ENCODE data around the gene DPP10.

The DPP10 gene

GRCh38 chr2:115484983-115485382, 1042.5 kb downstream of the DPP10 start:
- DNase-seq, result no peak

- DNase-seq, result no peak
Observed at GRCh38 chr2:115491186-115491793, 1048.8 kb downstream of the DPP10 start.

- DNase-seq, result no peak
Observed at GRCh38 chr2:115505331-115505730, 1062.9 kb downstream of the DPP10 start.

- DNase-seq, result no peak
Observed at GRCh38 chr2:115520727-115521126, 1078.3 kb downstream of the DPP10 start.

GRCh38 chr2:115524452-115524851, 1082.0 kb downstream of the DPP10 start:
- no peak for DNase-seq

- DNase-seq, result no peak
Observed at GRCh38 chr2:115529627-115530026, 1087.2 kb downstream of the DPP10 start.

- DNase-seq, result no peak
Observed at GRCh38 chr2:115533081-115533480, 1090.6 kb downstream of the DPP10 start.

GRCh38 chr2:115541814-115542213, 1099.4 kb downstream of the DPP10 start:
- DNase-seq, result no peak

GRCh38 chr2:115542331-115542730, 1099.9 kb downstream of the DPP10 start:
- DNase-seq, result no peak

- DNase-seq, result no peak
Observed at GRCh38 chr2:115543024-115543423, 1100.6 kb downstream of the DPP10 start.

- no peak for DNase-seq
Observed at GRCh38 chr2:115543461-115543860, 1101.0 kb downstream of the DPP10 start.

GRCh38 chr2:115549611-115550130, 1107.2 kb downstream of the DPP10 start:
- DNase-seq, result no peak

GRCh38 chr2:115552726-115553125, 1110.3 kb downstream of the DPP10 start:
- no peak for DNase-seq

GRCh38 chr2:115554153-115554552, 1111.7 kb downstream of the DPP10 start:
- no peak for DNase-seq

GRCh38 chr2:115558725-115559124, 1116.3 kb downstream of the DPP10 start:
- DNase-seq, result no peak

GRCh38 chr2:115560666-115561065, 1118.2 kb downstream of the DPP10 start:
- DNase-seq, result no peak

GRCh38 chr2:115568643-115569042, 1126.2 kb downstream of the DPP10 start:
- no peak for DNase-seq

GRCh38 chr2:115569547-115569946, 1127.1 kb downstream of the DPP10 start:
- DNase-seq, result no peak

- DNase-seq, result no peak
Observed at GRCh38 chr2:115572746-115573145, 1130.3 kb downstream of the DPP10 start.

- DNase-seq, result no peak
Observed at GRCh38 chr2:115573756-115574155, 1131.3 kb downstream of the DPP10 start.

GRCh38 chr2:115574667-115575066, 1132.2 kb downstream of the DPP10 start:
- DNase-seq, result no peak

GRCh38 chr2:115580784-115581183, 1138.3 kb downstream of the DPP10 start:
- no peak for DNase-seq

GRCh38 chr2:115584507-115584906, 1142.1 kb downstream of the DPP10 start:
- no peak for DNase-seq

GRCh38 chr2:115596659-115597375, 1154.4 kb downstream of the DPP10 start:
- no peak for DNase-seq

GRCh38 chr2:115603285-115603684, 1160.8 kb downstream of the DPP10 start:
- no peak for DNase-seq

All from CD4-positive, alpha-beta T cell treated with Interleukin-21 for 1 hour (primary cell).